LNCAP (cell line): ENCODE data around the gene CPNE2.

Experiments used
- TF ChIP-seq, protein P1 (sequence below): fragments of 450-650 bp; IDR thresholded peaks from 2 replicates; pipeline ENCODE4 v1.5.1; 2017; ENCODE audit warnings: mild to moderate bottlenecking

CPNE2 gene

DNA sequence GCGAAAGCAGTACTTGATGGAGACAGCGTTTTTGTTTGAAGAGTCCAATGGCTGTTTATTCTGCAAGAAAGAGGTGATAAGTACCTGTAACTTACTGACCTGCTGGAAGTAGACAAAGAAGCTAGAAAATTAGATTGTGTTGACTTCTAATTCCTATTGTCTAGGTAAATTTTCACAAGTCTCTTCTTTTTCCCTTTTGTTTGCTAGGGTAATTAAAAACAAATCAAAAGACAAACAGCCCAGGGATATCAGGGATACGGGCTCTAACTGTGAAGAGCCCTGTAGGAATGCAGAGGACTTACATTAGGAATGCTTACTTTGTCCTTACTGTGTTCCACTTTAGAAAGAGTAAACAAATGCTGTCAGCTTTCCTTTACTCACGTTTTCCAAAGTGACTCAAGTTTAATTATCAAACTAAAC is 86.4 kb downstream of the CPNE2 start:
- TF ChIP-seq, protein P1, sequence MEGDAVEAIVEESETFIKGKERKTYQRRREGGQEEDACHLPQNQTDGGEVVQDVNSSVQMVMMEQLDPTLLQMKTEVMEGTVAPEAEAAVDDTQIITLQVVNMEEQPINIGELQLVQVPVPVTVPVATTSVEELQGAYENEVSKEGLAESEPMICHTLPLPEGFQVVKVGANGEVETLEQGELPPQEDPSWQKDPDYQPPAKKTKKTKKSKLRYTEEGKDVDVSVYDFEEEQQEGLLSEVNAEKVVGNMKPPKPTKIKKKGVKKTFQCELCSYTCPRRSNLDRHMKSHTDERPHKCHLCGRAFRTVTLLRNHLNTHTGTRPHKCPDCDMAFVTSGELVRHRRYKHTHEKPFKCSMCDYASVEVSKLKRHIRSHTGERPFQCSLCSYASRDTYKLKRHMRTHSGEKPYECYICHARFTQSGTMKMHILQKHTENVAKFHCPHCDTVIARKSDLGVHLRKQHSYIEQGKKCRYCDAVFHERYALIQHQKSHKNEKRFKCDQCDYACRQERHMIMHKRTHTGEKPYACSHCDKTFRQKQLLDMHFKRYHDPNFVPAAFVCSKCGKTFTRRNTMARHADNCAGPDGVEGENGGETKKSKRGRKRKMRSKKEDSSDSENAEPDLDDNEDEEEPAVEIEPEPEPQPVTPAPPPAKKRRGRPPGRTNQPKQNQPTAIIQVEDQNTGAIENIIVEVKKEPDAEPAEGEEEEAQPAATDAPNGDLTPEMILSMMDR: no peak

DNA sequence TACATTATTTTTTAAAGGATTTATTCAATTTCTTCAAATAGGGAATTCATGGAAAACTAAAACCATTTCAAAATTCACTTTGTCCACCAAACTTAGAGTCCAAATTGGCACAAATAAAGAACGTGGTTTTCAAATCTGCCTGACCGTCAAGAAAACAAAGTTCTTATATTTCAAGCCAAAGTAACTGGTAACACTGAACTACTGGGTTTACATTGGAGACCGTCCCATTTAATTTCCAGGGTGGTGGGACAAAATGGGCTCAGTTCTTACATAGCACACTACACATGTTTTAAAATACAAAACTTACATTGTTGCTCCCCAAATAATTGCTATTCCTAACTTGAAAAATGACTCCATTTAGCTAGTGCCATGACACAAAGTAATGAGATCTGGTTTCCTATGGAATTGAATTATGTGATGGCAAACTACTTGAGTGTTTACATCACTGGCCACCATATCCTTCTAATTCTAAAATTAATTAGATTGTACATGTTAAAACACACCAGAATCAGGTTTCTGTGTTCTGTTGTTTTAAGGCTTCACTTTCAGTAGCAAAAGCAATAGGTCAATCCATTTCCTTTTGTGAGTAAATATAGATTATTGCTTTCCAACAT is 86.9 kb downstream of the CPNE2 start:
- TF ChIP-seq, protein P1: no peak

DNA sequence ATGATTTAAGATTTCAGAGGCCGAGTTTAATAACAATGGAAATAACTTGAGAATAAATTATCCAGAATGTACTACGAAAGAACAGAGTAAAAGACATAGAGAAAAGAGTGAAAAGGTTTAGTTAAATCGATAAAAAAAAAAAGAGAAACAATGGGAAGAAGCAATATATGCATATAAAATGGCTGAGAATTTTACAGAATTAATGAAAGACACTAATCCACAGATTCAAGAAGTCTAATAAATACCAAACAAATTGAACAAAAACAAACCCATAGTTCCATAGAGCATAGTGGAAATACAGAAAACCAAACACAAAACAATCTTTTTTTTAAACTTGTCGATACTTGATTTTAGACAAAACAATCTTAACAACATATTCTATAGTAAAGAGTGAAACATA is 91.7 kb downstream of the CPNE2 start:
- TF ChIP-seq, protein P1: no peak

DNA sequence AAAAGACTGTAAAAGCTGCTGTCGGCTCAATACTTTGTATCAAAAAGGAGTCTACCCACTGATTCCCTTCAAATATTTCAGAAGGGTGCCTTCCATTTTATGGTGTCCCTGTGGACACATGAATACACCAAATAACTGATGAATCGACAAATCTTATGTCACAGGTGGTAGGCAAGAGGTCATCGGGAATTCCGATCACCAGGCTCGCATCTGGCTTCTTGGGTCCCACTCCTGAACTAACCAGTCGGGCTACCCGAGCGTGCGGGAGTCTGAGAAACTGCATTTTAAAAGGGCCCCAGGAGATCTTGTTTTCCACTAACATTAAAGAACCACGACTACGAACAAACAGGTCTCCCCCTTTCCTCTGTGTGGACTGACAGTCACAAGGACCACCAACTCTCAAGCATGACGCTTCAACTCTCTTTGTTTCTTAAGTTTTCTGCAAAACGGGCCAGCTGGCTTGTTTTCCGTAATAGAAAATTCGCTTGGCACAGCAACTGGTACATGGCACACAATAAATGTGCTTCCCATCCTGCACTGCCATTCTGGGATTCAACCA is 92.6 kb downstream of the CPNE2 start:
- TF ChIP-seq, protein P1: no peak

DNA sequence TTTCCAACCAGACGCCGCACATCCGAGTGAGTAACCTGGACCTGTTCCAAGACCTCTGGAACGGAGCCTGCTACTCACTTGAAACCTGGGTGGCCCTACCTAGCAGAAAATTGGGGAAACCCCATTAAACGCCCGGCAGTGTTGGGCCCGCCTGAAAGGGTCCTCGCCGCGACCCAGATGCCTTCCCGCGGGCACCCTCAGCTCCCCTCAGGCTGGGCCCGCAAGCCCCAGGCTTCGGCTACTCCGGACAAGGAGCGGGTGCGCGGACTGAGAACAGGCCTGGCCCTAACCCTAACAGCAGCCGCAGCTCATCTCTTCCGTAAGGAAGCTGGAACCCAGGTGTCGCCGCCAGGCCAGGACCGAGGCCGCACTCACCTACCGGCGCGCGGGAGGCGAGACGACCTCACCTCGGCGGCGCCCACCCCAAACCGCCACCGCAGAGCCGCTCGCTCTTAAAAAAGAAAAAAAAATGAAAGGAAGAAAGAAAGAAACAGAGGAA is 93.1 kb downstream of the CPNE2 start:
- TF ChIP-seq, protein P1: no peak

DNA sequence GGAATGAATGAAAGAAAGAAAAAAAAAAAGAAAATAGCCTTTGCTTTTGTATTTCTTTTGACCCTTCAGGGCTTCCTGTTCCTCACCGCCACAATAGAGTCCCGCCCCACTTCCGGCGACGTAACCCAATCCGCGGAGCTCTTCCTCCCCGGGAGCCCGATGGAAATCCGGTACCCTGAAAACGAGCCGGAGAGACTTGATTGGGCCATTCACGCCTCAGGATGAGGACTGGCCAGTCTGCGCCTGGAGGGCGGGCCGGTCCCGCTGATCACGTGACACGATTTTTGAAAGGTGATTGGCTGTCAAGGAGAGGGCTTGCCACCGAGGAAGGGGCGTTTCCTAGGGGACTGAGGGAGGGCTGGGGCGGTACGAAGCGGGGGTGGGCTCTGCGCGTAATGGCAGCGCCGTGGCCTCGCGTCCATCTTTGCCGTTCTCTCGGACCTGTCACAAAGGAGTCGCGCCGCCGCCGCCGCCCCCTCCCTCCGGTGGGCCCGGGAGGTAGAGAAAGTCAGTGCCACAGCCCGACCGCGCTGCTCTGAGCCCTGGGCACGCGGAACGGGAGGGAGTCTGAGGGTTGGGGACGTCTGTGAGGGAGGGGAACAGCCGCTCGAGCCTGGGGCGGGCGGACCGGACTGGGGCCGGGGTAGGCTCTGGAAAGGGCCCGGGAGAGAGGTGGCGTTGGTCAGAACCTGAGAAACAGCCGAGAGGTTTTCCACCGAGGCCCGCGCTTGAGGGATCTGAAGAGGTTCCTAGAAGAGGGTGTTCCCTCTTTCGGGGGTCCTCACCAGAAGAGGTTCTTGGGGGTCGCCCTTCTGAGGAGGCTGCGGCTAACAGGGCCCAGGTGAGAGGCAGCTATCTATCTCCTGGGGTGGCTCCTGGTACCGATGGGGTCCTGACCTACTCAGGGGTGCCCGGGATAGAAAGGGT is 93.8 kb downstream of the CPNE2 start, which contains the start of the genes PSME3IP1 and RSPRY1:
Gene PSME3IP1 (minus strand): TSS at position 95 of the 927 bp plus-strand sequence. CDS start 12,185 bp downstream, outside the sequence.
Gene RSPRY1 (plus strand): TSS at position 385 of the 927 bp plus-strand sequence. CDS start 18,330 bp downstream, outside the sequence.
- TF ChIP-seq, protein P1: no peak
